HG03066 (cell line): ENCODE results near the gene TMEM92.

ENCODE experiments used
- ATAC-seq: cut with Tn5 transposase; IDR thresholded peaks from one replicate; pipeline ENCODE4 v1.9.1; 2021; ENCODE audit warnings: low read depth; ENCODE audit not compliant: unreplicated experiment

Gene TMEM92

GRCh38 chr17:50319306-50320004 is 45.2 kb downstream of the TMEM92 start:
- ATAC-seq: no peak

- no peak for ATAC-seq
Measured at GRCh38 chr17:50322271-50322670, 48.0 kb downstream of the TMEM92 start.

- ATAC-seq: no peak
Measured at GRCh38 chr17:50323060-50323459, 48.8 kb downstream of the TMEM92 start.

- ATAC-seq: no peak
Measured at GRCh38 chr17:50325906-50326305, 51.6 kb downstream of the TMEM92 start.

GRCh38 chr17:50326831-50327364 is 52.6 kb downstream of the TMEM92 start:
- no peak for ATAC-seq

GRCh38 chr17:50328363-50329325 is 54.4 kb downstream of the TMEM92 start:
- ATAC-seq: no peak

GRCh38 chr17:50329716-50330115 is 55.5 kb downstream of the TMEM92 start:
- no peak for ATAC-seq

GRCh38 chr17:50330151-50330775 is 56.0 kb downstream of the TMEM92 start:
- no peak for ATAC-seq
